Kasumi-1 (cell line): ENCODE results near the gene TLE2.

Source experiments
- DNase-seq, 2 experiments: peaks; one replicate each; lab custom pipeline; 2025; lab: John Stamatoyannopoulos, UW

The TLE2 gene

DNA sequence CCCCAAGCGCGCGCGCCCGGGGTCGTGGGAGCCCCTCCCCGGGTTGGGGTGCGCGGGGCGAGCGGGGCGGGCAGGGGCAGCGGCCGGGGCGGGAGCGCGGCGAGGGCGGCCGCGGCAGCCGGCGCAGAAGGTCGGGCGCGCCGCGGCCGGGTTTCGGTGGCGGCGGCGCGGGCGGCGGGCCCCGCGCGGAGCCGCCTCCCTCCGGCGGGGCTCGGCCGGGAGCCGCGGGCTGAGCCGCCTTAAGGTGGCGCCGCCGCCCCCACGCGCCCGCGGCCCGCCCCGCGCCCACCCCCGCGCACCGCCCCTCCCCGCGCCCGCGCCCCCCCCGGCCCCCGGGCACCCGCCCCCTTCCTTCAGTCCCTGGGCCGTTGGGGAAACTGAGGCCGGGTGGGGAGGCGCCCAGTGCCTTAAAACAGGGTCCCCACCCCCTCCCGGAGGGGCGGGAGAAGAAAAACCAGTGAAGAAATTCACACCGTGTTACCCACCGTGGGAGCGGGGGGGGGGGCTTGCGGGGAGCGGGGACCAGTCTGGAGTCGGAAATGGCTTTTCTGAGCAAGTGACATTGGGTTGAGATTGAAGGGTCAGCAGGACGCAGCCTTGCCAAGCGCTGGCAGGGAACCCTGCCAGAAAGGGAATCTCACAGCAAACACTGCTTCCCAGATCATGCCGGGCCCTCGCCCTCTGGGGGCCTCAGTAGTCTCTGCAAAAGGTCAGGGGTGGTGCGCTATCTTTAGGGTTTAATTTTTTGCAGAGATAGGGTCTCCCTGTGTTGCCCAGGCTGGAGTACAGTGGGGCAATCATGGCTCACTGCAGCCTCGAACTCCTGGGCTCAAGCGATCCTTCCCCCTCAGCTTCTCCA is at the start of gene TLE2:
Gene TLE2, minus strand, starts transcription at position 216 of the 859 bp plus-strand sequence. CDS start 376 bp downstream, outside the sequence.
- DNase-seq, result no peak

DNA sequence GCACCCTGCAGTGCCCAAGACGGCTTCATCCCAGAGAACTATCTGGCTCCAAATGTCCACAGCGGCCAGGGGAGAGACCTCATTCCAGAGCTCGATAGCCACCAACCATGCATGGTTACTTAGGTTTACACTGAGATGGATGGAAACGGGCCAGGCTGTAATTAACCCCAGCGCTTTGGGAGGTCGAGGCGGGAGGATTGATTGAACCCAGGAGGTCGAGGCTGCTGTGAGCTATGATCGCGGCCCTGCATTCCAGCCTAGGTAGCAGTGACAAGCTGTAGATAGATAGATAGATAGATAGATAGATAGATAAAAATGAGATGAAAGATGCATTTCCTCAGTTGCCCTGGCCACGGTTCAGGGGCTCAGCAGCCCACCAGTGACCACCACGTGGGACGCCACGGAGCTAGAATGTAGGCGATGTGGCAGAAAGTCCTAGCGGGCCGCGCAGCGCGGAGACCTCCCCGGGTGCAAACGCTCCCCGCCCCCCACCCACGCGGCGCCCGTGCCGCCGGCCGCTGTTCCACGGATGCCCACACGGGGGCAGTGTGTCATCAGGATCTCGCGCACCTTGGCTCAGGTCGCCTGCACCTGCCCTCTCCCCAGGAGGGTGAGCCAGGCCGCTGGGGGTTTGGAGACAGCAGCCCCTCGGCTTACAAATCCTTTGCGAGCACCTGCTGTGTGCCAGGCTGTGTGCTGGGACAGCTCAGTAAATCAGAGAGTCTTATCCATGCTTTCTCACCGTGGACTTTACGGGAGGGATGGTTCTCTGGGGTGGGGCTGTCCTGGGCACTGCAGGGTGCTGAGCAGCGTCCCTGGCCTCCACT is 46.7 kb upstream of the TLE2 start:
- peak in 1 of 2 experiments; percentile 21 for DNase-seq

DNA sequence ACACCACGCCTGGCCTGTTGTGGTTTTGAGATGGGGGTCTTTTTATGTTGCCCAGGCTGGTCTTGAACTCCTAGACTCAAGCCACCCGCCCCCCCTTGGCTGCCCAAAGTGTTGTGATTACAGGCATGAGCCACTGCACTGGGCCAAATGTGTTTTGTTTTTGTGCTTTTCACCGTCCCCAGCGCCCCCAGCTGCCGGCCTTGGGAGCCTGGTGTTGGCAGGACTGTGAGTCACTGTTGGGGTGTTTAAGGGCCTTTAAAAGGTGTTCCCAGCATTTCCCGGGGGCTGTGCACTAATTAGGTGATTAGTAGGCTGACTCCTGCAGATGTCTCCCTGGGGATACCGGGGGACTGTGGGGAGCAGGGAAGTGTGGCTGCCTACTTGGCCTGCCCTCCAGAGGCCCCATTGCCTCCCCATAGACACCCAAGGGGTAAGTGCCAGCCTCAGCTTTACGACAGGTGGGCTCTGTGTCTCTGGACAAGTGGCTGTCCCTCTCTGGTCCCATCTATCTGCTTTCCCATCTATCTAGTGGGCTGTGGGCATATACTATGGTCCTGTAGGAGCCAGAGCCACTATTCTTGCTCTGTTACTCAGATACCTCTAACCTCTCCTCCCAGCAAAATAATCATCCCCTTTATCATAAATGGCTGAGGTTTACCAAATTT is 45.0 kb upstream of the TLE2 start:
- DNase-seq, result no peak

DNA sequence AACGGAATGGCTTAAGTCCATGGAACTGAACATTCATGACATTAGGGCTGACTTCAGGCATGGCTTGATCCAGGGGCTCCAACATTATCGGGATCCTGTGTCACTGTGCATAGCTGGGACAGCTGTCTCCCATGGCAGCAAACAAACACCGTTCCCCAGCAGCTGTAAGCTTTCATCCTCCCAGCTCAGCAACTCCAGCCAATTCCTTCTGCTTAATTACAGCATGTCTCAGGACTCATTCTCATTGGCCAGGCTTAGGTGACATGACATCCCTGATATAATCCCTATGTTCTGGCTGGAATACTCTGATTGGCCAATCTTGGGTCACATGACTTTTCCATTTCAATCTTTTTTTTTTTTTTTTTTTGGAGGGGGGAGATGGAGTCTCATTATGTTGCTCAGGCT is 44.1 kb upstream of the TLE2 start:
- no peak for DNase-seq

DNA sequence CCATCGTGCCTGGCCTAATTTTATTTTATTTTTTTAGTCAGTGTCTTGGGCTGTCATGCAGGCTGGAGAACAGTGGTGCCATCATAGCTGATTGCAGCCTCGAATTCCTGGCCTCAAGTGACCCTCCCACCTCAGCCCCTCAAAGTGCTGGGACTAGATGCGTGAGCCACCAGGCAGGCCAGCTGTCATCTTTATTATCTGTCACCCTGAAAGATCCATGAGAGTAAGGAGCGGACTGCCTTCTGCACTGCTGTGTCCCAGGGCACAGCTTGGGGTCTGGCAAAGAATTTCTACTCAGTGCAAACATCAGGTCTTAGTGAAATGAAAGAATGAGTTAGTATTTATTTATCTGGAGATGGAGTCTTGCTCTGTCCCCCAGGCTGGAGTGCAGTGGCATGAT is 42.7 kb upstream of the TLE2 start:
- DNase-seq, result no peak

DNA sequence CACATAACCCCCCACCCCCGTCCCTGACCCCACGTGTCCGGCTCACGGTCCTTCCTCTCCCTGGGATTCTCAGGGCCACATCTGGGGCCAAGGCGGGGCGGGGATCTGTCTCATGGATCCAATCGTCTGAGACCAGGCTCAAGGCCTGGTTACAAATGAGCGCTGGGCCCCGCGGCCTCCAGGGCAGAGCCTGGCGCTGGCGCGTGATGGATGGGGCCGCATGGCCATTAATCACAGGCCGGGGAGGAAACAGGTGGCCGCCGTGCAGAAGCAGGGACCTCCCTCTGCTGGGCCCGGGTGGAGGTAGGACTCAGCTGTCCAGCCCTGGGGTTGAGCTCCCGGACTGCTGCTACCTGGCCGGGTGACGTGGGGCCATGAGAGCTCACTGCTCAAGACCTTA is 39.0 kb upstream of the TLE2 start:
- no peak for DNase-seq

DNA sequence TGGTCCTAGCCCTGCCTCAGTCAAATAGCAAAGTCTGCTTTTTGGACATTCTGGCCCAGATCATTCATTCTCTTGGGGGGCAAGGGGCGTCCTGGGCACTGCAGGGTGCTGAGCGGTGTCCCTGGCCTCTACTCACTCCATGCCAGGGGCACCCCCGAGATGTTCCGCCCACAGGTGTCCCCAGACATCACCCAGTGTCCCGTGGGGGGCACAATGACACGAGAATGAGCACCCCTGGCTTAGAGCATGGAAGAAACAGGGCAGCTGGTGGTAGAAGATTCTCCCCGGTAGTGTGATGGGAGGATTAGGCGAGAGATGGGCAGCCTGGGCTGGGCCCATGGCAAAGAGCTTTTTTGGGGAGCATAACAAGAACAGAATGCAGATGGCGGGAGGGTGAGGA is 38.5 kb upstream of the TLE2 start:
- DNase-seq, result no peak

DNA sequence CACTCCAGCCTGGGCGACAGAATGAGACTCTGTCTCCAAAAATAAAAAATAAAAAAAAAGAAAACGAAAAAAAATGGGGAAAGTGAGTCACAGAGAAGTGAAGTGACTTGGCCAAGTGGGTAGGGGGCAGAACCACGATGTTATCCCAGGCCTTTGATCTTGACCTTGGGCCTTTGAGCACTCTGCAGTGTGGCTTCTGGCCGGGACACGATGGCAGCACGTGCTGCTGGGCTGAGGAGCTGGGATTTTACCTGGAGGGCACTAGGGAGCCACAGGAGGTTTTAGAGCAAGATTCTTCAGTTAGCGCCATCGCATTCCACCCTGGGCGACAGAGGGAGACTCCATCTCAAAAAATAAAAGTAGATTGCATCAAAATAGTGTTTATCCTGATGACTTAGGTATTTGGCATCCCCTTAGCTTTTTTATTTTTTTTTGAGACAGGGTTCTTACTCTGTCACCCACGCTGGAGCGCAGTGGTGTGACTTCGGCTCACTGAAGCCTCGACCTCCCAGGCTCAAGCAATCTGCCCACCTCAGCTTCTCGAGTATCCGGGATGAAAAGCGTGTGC is 37.5 kb upstream of the TLE2 start:
- DNase-seq, result no peak

DNA sequence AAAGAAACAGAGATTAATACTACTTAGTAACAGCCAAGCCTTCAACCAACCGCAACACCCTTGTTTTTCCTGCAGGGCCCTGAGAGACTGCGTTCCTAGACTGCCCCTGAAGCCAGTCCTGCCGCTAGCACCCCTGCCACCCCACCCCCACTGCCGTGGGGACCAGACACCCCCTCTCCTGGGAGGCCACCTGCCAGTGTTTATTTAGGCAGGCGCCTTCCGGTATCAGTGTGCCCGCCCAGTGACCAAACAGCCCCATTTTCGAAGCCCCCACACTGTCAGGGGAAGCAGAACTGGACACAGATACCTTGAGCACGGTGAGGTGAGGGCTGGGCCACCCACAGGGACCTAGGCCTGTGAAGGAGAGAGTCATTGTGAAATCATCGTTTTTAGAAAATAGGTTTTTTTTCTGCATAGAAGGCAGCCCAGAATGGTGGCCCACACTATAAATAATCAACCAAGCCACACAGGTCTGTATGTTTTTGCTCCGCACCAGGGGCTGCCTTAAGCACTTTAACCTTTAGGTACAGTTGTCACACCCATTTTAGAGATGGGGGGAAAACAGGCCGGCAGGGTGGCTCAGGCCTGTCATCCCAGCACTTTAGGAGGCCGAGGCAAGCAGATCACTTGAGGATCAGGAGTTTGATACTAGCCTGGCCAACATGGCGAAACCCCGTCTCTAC is 36.7 kb upstream of the TLE2 start:
- DNase-seq, result no peak

DNA sequence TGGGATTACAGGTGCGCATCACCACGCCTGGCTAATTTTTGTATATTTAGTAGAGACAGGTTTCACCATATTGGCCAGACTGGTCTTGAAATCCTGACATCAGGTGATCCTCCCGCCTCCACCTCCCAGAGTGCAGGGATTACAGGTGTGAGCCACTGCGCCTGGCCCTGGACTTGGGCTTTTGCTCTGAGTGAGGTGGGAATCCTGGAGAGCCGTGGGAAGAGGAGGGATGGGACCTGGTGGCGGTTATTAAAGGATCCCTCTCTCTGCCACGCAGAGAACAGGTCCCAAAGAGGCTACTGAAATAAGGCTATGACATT is 34.9 kb upstream of the TLE2 start:
- DNase-seq, result no peak

DNA sequence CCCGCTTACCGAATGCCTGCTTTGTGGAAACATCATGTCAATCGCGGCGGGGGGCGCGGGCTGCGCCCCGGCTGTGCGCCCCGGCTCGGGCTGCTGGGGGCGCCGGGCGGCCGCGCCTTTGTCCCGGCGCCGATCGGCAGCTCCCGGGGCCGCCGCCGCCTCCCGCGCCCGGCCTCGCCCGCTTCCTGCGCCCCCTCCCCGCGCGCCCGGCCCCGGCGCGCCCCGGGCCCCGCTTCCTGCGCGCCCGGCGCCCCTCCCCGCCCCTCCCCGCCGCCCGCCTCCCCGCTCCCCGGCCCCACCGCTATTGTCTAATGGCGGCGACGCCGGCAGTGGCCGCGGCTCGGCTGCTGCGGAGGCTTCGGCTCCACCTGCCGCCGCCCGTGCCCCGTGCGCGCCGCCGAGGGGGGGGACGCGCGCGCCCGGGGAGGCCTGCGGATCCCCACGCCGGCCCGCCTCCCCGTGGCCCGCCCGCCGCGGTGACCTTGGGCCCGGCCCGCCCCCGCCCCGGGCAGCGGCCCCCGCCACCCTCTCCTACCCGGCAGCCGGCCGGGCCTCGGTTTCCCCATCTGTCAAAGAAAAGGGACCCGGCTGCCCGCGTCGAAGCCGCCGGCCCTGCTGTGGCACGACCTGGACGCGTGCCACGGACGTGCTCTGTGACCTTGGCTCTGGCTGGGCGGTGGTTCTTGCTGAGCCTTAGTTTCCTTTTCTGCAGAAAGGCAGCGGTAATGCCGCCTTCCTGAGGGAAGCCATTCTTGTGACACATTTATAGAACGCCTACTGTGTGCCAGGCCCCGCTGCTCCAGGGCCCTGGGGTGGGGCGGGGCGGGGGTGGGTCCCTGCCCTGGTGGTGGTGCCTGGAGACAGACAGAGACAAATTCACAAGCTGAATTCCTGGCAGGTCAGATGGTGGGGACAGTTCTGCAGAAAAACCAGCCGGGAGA is 33.4 kb upstream of the TLE2 start, which contains the start of gene TLE5:
Gene TLE5, minus strand, starts transcription at position 331 of the 941 bp plus-strand sequence. Its CDS starts 295 bp downstream, at position 36.
- DNase-seq, result peak; percentile 32 to 39

DNA sequence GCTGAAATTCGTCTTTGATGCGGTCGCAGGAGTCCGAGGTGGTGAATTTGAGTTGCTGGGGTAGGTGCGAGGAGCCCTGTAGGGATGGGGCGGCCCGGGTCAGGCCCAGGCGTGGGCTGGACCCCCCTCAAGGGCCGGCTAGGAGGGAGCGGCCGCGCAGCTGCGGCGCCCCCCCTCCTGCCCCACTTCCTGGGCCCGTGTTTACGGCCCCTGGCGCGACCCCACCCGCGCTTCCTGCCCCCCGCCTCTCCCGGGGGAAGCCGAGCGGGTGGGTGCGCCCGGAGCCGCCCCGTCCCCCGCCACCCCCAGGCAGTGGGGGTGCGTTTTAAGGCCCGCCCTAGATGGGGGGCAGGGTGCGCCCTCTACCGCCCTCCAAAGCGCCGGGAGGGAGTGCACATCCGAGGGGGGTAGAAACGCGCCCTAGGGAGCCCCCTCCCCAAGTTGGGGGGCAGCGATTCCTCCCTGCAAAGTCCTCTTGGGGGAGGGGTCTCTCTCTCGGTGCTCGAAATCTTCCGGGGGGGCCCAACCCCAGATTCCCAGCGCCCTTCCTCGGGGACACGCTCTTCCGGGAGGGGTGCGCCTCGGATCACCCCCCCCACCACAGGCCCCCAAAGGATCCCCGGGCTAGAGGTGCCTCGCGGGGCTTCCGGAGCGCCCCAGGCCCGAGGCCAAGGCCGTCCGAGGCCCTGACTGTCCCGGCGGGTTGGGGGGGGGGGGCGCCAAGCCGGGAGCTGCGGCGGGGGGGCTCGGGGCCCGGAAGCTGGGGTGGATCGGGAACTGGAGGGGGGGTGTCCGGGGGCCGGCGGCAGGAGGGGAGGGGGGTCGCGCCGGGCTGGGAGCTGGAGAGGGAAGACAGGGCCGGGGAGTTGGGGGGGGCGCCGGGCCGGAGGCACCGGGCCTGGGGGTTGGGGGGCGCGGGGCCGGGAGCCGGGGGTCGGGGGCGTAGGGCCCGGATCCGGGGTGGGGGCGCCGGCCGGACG is 32.4 kb upstream of the TLE2 start:
- peak; percentile 32 to 34 for DNase-seq

DNA sequence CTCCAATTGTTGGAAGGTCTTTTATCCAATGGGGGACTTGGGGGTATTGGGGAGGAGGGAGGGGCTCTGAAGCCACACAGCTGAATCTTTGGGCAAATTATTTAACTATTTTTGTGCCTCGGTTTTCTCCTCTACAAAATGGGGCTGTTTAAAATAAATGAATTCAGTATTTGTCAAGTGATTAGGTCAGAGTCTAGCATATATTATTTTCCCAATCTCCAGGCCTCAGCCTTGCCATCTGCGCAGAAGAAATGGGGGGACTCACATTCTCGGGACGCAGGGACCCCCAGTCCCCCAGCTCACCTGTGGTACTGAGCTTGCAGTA is 31.7 kb upstream of the TLE2 start:
- no peak for DNase-seq

DNA sequence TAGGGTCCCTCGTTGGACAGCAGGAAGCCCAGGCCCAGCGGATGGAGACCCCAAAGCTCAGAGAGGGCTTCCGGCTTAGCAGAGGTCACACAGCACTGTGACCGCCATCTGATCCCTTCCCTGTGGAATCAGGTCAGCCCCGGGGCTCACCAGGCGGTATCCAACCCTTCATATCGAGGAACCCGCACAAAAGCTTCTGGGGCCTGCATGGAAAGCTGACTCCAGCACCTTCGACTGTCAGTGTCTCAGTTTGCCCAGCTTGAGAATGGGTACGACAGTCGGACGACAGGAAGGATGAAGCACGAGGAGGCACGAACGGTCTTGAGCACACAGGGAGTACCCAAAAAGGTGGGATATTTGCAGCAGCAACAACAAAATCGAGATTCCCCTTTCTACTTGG is 30.6 kb upstream of the TLE2 start:
- no peak for DNase-seq

DNA sequence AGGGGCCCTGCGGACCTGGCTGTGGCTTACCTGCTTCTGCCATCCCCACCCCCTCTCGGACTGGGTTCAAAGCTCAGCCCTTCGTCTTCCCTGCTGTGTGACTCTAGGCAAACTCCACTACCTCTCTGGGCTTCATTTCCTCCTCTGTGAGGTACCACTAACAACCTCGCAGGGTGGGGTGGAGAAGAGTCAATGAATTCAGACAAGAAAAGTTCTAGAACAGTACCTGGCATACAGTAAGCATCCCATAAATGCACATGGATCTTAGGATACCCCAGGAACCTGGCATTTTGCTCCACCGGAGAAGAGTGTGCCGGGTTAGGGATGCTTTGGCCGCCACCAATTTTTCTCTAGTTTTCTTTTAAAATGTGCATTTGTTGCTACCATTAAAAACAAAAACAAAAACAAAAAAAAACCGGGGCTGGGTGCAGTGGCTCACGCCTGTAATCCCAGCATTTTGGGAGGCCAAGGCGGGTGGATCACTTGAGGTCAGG is 29.8 kb upstream of the TLE2 start:
- no peak for DNase-seq

DNA sequence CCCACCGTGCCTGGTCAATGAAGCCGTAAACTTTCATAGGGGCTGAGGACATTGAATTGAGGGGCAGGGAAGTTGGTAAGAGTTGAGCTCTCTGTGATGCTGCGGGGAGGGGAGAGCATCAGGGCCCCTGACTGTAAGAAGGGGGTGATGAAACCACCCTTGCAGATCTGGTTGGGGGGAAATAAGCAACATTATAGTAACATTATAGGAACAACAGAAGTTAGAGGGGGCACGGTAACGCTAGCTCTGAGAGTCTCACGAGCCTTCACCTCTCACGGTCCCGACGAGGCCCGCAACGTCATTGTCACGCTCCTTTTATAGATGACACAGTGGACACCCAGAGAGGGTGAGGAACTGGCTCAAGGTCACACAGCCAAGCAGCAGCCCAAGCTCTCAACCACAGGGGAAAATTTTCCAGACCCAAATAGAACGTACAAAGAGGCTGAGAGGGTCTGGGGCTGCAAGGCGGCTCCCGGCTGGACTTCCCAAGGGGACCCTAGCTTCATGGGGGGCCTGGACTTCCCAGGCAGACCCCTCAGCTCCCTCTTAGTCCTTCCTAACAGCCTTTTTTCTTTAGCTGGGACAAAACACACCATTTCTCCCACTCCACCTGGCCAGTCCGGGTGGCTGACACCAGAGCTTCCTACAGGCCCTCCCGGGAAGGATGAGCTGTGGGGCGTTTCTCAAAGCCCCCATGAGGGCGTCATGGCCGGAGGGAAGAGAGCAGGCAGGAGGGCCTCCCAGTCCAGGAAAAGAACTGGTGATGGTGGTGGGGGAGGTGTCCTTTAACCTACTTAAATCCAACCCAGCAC is 29.1 kb upstream of the TLE2 start:
- DNase-seq, result no peak

DNA sequence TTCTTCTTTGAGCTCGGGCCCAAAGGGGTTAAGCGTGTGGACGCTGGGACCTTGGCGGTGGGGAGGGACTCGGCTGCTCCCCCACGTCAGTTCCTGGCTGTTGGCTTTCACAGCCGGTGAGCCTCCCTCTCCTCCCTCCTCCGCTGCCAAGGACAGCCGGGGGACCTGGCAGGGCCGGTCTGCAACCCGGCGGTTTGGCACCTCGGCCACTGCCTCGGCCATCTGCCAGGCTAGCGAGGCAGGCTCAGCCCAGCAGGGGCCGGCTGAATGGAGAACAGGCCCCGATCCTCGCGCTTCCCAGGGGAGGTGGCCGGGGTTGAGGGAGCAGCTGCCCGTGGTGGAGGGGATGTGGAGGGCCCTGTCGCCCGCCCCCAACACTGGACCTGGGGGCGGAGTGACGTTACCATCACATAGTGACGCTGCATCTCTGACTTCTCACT is 28.2 kb upstream of the TLE2 start:
- DNase-seq, result no peak

DNA sequence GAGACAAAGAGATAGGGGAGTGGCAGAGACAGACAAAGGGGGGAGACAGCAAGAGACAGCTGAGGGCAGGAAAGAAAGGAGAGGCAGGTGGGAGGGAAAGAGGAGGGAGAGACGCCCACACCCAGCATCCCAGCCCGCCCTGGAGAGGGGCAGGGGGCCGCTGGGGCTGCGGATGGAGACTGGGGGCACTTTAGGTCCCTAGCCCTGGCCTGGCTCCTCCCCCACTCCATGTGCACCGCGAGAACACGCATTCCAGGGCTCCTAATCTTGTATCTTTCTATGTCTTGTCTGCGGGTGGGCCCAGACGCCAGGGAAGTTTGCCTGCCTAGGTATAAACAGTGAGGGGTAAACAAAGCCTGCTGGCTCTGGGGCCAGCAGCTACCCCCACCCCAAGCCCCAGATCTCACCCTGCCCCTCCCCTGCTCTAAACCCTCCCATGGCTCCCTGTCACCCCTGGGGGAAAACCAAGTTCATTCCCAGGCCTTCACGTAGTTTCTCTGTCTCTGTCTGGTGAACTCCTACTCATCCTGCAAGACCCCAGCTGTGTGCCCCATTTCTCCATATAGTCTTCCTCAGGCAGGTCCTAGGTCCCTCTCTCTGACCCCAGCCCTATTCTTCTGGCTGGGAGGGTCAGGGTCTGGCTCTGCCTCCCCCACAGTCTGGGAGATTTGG is 27.5 kb upstream of the TLE2 start:
- no peak for DNase-seq
